ENCODE measurements around the gene STX11. TPM values are rescaled to one million over a fixed set of nuclear protein-coding genes. Genes with fewer than 3 reads are reported as not detected.

Gene STX11
- total RNA-seq = 5.7 and 16.4 TPM in 2 replicates

DNA sequence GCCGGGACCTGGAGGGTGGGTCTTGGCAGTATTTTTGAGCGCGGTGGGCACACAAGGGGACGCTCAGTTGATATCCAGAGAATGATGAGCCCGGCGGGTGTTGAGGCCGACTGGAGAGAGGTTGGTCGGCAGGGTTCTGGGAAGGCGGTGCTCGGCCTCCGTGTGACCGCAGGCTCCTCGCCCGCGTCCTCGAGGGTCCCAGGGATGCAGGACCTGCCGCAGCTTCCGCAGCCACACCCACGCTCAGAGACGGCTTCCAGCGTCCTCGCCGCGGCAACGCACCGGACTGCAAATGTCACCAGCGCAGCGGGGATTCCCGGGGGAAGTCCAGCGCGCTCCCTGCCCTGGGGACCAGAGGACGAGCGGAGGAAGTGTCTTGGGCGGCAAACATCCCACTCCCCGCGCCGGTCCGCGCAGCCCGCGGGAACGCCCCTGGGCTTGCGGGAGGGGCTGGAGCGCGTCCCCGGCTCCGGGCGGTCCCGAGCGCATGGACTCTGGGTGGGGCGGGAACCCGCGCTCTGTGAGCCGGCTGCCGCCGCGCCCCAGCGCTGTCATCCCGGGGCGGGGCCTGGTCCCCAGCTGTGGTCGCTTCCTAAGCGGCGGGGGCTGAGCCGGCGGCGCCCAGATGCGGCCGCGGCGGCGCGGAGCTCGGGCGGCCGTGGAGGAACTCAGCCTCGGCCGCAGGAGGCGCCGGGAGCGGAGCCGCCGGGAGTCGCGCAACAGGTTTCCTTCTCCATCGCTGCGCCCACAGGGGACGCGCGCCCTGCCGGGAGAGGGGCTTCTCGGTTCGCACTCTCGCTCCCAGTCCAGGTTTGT lies at the start of gene STX11:
STX11 (plus strand) TSS at position 624 of the 816 bp plus-strand sequence. CDS start 36,111 bp downstream, outside the sequence.

Other genes starting within 250 kb of the STX11 start
- gene PLAGL1, start 142.3 kb upstream of the STX11 start, total RNA-seq = 7.1 and 8.1 TPM in 2 replicates
- gene SF3B5, start 54.9 kb upstream of the STX11 start, total RNA-seq = 71.0 and 83.9 TPM in 2 replicates
- 197 and 529 TPM in 2 replicates for gene UTRN, start 134.8 kb downstream of the STX11 start, total RNA-seq